Middle frontal gyrus (tissue), 1 donor: ENCODE results near the gene CSNK1G3.
A peak's percentile ranks its signal among the peaks of the same experiment; 100 is the strongest.
"Not testable (repeated sequence)": the region's sequence is repeated elsewhere in the genome, so short reads cannot be mapped to it uniquely, and the experiment has no call there.

ENCODE experiments used
- DNase-seq: peaks from one replicate; pipeline ENCODE4 v3.0.0-alpha.2; 2015; ENCODE audit warnings: low spot score; ENCODE audit errors: extremely low spot score

Gene CSNK1G3

GRCh38 chr5:123511648-123512605 is at the start of gene CSNK1G3:
CSNK1G3 (plus strand) TSS chr5:123512177; CDS start chr5:123545664, 33,487 bp downstream.
- DNase-seq, result peak; percentile 95

DNA sequence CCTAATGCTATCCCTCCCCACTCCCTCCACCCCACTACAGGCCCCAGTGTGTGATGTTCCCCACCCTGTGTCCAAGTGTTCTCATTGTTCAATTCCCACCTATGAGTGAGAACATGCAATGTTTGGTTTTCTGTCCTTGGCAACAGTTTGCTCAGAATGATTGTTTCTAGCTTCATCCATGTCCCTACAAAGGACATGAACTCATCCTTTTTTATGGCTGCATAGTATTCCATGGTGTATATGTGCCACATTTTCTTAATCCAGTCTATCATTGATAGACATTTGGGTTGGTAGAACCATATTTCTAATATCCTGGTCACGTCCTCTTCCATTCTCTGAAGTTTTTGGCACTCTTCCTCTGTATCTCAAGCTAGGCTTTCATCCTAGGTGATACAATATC is 45.1 kb upstream of the CSNK1G3 start:
- not testable (repeated sequence) for DNase-seq

DNA sequence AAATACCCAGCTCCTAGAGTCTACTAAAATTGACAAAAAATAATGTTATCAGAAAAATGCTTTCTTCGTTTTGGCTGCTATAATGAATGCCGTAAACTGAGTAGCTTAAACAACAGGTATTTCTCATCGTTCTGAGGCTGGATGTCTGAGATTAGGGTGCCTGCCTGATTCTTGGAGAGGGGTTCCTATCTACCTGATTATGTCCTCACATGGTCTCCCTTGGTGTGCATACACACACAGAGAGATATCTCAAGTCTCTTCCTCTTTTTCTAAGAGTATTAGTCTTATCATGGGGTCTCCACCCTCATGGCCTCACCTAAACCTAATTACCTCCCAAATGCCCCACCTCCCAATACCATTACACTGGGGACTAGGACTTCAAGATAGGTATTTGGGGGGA is 40.6 kb upstream of the CSNK1G3 start:
- DNase-seq, result no peak

DNA sequence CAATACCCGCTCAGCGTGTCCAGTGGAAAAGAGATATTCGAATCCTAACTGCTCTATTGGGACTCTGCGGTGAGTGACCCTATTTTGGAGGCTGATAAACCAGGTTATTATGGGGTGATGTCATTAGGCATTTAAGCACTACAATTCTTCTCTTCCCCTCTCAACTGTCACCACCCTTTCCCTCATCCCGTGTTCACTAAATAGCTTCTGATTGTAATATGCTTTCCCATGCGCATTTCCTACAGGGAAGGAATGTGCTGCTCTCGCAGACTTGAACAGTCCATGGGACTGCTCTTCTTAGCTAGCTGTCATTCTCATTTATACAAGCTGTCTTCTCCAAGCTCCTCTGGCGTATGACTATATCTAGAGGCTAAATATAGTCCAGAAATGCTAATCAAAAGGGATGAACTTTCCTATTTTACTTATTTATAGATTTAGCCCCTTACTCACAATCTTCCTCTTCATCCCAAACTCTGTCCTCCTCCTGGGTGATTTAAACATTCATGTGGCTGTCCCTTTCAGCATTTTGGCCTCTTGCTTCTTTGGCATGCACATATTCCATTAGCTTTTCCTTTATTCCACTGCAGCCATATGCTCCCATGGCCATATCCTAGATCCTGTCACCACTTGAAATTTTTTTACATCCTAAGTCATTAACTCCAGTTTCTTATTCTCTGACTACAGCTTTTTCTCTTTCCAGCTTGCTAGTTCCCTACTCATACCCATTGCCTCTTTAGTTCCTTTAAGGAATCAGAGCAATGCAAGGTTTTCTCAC is 39.6 kb upstream of the CSNK1G3 start:
- DNase-seq, result no peak

DNA sequence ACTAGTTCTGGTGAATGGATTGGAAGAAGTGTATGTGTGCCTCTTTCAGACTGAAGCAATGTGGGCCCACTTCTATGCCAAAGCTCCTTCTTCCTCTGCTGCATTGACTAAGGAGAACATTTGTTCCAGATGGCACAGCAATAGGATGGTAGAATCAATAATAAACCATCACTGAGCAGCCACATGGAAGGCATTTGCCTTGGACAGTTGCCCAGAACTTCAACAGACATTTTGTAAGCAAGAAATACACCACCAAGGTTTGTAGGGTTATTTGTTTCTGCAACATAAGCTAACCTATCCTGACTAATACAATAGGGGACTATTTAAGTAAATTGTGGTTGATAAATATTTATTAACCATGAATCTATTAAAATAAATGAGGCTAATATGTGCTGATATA is 37.7 kb upstream of the CSNK1G3 start:
- DNase-seq, result no peak

- DNase-seq, result no peak
Measured at GRCh38 chr5:123476731-123477130, 35.2 kb upstream of the CSNK1G3 start.

DNA sequence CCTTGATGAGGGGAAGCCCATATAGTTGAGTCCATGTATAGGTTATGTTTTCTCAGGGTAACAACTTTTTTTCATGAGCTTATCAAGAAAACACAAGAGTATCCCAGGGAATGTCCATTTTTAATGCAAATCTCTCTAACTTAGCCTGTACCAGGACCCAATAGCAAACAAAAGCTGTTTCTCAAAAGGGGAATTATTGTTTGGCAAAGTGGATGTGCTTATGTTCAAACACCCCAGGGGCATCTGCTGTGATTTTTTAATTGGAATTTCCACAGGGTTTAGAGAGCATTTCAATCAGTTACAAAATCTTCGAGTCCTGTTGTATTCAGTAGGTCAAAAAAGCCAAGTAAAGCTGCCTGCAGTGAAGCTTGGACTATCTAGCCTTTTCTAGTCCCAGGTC is 33.4 kb upstream of the CSNK1G3 start:
- no peak for DNase-seq

- DNase-seq, result no peak
Measured at GRCh38 chr5:123482258-123482657, 29.7 kb upstream of the CSNK1G3 start.

DNA sequence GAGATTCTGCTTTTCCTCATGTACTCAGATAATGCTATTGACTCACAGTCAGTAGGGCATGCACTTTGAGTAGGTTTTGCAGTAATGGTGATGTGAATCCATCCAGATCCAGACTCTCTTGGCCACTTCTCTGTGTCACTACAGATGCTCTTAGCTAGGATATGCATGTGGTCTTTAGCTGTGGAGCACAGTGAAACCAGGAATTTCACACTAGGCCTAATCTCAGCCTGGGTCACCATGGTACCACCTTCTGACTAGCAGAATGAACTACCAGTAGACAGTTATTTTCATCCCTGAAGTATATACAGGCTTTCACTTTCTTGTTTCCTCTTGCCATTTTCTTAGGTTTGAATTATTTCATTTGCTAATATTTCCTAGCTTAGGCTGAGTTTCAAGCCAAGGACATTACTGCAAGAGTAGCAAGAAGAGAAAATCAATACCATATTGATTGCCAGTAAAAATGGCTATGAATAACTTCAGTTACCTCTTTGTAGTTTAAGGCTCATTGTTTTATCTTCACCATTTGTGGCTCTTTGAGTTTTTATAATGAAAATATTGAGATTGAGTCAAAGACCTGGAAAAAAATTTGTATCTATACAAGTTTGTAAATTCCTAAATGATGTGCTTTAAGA is 28.4 kb upstream of the CSNK1G3 start:
- no peak for DNase-seq

GRCh38 chr5:123485275-123485674 is 26.7 kb upstream of the CSNK1G3 start:
- no peak for DNase-seq

DNA sequence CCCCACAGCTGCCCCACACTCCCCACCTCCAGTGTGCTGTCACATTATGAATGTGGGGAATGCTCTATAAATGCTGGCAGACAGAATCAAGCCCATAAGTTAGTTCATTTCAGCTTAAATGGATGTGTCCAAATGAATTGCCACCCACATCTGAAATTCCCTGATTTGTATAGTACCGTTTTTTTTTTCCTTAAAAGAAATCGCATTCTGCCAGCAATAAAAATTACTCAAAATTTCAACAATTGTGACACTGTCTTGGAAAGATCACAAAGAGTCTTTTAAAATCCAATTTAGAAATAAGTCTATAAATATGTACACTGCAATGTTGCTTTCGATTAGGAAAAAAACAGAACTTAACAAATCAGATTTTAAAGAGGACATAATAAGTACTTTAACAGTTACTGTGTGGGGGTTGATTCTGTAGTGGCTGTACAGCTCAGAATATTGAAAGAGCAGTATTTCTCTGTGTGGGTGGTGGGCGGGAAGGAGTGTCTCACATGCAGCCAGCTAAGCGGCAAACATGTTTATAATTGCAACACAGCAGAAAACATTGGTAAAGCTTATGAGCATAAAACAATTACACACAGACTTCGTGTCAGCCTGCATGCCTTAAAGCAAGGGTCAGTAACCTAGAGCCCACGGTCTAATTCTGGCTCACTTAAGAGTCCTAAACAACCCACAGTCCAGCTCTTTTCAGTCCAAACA is 24.9 kb upstream of the CSNK1G3 start:
- DNase-seq, result no peak

- no peak for DNase-seq
Measured at GRCh38 chr5:123490974-123491373, 21.0 kb upstream of the CSNK1G3 start.

DNA sequence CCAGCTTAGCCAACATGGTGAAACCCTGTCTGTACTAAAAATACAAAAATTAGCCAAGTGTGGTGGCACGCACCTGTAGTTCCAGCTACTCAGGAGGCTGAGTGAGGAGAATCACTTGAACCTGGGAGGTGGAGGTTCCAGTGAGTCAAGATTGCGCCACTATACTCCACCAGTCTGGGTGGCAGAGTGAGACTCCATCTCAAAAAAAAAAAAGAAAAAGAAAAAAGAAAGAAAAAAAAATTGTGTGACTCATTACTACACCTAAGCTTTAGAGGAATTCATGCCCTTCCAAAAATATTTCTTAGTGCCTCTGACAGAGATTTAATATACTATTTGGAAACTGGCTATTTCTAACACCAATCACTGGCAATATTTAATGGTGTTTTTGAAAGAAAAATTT is 16.8 kb upstream of the CSNK1G3 start:
- DNase-seq, result not testable (repeated sequence)

GRCh38 chr5:123496892-123497291 is 15.1 kb upstream of the CSNK1G3 start:
- no peak for DNase-seq

DNA sequence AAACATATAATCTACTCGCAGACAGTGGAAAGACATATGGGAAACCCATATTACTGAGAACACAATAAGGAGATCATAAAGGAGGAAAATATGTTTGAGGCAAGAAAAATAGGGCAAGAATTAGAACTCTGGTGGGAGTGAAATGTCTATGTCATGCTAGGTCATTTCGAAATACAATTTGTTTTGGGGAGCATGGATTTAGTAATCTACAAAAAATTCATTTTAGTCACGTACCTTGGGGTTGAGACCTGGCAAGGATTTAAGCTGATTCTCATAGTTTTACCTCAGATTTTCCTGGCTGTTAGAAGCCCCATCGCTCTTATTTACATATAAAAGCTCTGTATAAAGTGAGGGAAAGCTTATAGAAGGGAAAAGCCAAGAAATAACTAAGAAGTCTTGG is 11.5 kb upstream of the CSNK1G3 start:
- DNase-seq, result no peak

- DNase-seq, result no peak
Measured at GRCh38 chr5:123502120-123502519, 9.9 kb upstream of the CSNK1G3 start.

DNA sequence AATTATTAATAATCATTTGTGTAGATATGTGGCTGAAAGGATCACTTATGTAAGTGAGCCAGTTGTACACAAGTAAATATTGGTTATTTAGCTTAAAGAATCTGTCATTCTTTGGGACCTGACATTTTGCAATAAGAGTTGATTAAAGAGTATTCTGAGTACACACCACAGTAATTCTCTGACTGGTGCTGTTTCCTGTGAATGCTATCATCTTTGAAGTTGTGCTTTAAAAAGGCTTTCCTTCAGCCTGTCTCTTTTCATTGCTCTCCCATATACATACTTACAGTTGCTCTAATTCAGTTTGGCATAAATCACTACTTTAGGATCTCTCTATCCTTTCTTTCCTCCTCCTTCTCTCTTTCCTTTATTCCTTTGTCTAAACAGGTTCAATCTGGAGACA is 8.7 kb upstream of the CSNK1G3 start:
- DNase-seq, result no peak

GRCh38 chr5:123505633-123506032 is 6.3 kb upstream of the CSNK1G3 start:
- DNase-seq, result no peak

DNA sequence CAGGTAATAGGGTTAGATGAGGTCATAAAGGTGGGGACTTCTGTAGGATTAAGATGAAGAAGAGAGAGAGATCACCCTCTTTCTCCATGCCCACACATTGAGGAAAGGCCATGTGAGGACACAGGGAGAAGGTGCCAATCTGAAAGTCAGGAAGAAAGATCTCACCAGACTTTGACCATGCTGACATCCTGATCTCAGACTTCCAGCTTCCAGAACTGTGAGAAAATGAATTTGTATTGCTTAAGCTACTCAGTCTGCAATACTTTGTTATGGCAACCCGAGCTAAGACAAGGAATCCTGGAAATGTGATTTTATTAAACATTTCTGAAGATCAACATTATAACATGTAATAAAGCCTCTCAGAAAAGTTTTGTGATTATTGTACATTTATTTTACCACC is 3.5 kb upstream of the CSNK1G3 start:
- DNase-seq, result no peak

GRCh38 chr5:123511290-123511647 is 708 bp upstream of the CSNK1G3 start:
- no peak for DNase-seq
